Astrocyte (in vitro differentiated cells and primary cell): ENCODE measurements around the gene AOC1.

Experiments used
- EZH2 ChIP-seq: IDR thresholded peaks from 2 replicates; pipeline ENCODE4 v1.6.1; 2012; ENCODE audit warnings: mild to moderate bottlenecking, low read length, inconsistent platforms; ENCODE audit not compliant: insufficient read depth
- TF ChIP-seq, protein P1 (sequence below): IDR thresholded peaks from 2 replicates; pipeline ENCODE4 v1.5.1; 2011; ENCODE audit warnings: low read depth, mild to moderate bottlenecking, inconsistent platforms, low read length, moderate library complexity; ENCODE audit not compliant: insufficient read depth

DNA sequence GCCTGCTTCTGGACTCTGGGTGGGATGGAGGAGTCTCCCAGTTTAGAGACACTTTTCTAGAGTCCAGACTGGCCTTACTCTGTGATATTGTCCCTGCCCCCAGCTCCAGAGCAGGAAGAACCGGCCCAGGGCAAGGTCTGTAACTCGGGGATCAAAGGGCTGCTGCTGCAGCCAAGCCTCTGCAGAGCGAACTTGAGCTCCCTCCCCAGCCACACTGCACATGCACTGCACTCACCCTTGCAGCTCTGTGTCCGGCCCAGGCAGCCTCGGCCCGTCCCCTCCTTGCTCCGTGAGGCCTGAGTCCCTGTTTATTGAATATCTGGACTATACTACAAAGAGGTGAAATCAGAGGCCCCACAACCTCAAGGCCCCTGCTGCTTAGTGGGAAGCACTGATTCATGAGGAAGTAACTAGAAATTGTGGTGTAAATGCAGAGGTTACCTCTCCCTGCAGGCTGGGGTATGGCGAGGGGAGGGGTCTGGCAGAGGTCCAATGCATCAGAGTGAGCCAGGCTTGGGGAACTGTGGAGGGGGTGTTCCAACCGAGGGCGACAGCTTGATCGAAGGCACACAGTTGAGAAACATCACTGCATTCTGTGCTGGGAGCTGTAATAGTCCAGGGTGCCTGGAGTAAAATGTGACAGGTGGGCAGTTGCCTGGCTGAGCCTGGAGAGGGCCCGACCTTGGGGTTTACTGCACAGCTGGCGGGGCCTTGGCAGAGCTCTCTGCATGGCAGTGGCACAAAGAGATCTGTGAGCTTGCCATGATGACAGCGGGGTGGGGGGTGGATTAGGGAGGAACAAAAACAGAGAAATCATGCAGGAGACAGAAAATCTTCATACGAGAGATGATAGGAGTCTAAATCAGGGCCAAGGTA, 49.1 kb downstream of the AOC1 start:
- TF ChIP-seq, protein P1, sequence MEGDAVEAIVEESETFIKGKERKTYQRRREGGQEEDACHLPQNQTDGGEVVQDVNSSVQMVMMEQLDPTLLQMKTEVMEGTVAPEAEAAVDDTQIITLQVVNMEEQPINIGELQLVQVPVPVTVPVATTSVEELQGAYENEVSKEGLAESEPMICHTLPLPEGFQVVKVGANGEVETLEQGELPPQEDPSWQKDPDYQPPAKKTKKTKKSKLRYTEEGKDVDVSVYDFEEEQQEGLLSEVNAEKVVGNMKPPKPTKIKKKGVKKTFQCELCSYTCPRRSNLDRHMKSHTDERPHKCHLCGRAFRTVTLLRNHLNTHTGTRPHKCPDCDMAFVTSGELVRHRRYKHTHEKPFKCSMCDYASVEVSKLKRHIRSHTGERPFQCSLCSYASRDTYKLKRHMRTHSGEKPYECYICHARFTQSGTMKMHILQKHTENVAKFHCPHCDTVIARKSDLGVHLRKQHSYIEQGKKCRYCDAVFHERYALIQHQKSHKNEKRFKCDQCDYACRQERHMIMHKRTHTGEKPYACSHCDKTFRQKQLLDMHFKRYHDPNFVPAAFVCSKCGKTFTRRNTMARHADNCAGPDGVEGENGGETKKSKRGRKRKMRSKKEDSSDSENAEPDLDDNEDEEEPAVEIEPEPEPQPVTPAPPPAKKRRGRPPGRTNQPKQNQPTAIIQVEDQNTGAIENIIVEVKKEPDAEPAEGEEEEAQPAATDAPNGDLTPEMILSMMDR, result no peak
- TF ChIP-seq EZH2, result no peak
